Brain microvascular endothelial cell (primary cell): ENCODE measurements around the gene MYO5A.

Experiments
- DNase-seq: peaks from one replicate; pipeline ENCODE4 v3.0.0-alpha.2; 2020
- H3K27ac ChIP-seq: fragments of 250-450 bp; sonication (Bioruptor Pico); 2 replicates; pipeline ENCODE4 v1.5.1; 2020; ENCODE audit warnings: mild to moderate bottlenecking, moderate library complexity
- H3K27me3 ChIP-seq: fragments of 250-450 bp; sonication (Bioruptor Pico); replicated peaks from 2 replicates; pipeline ENCODE4 v1.5.1; 2020; ENCODE audit warnings: mild to moderate bottlenecking
- H3K36me3 ChIP-seq: fragments of 250-450 bp; sonication (Bioruptor Pico); replicated peaks from 2 replicates; pipeline ENCODE4 v1.5.1; 2020; ENCODE audit warnings: mild to moderate bottlenecking
- H3K4me3 ChIP-seq: 2 replicates; pipeline ENCODE4 v1.5.1; 2011; ENCODE audit warnings: low read depth, mild to moderate bottlenecking, control low read depth, low read length, moderate library complexity
- in situ Hi-C: cut with HindIII; loops from 2 replicates; pipeline ENCODE4 v1.10.0; 2017; ENCODE audit warnings: low sequenced_read_pairs, low pct_ligation_motif_present
- TF ChIP-seq, protein P1 (sequence below): IDR thresholded peaks from 2 replicates; pipeline ENCODE4 v1.5.1; 2011; ENCODE audit warnings: low read depth, mild to moderate bottlenecking, moderate library complexity, low read length, control low read depth, inconsistent platforms; ENCODE audit errors: missing control alignments

Gene MYO5A

DNA sequence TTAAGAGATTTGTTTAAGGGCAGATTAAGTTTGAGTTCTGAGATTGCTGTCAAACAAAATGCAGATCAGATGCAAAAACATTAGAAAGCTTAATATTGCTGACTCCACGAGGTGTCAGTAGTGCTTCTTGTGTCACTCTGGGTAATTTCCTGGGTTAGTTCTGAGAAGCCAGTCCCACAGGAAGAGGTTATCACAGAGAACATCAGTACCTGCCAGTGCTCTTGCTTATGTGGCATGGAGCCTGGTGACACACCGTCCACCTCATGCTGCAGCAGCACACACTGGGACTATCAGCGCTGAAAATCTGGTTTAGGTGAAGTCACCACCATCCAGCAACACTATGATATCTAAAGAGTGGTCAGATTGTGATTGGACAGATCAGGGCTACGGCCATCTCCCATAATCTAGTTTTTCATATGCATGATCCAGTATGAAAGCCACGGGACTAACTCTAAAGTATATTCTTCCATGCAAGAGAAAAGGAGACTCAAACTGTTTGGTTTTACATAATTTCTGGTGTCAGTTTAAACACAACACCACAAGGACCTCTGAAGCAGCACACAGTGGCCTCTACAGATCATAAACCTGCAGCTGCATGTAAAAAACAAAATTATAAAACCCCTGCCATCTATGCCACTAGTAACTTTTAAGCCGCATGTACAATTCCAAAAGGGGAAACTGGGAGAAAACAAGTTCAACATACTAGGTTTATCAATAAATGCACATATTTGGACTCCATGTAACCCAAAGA lies 197.0 kb downstream of the MYO5A start:
- TF ChIP-seq, protein P1, sequence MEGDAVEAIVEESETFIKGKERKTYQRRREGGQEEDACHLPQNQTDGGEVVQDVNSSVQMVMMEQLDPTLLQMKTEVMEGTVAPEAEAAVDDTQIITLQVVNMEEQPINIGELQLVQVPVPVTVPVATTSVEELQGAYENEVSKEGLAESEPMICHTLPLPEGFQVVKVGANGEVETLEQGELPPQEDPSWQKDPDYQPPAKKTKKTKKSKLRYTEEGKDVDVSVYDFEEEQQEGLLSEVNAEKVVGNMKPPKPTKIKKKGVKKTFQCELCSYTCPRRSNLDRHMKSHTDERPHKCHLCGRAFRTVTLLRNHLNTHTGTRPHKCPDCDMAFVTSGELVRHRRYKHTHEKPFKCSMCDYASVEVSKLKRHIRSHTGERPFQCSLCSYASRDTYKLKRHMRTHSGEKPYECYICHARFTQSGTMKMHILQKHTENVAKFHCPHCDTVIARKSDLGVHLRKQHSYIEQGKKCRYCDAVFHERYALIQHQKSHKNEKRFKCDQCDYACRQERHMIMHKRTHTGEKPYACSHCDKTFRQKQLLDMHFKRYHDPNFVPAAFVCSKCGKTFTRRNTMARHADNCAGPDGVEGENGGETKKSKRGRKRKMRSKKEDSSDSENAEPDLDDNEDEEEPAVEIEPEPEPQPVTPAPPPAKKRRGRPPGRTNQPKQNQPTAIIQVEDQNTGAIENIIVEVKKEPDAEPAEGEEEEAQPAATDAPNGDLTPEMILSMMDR = peak; percentile 50
- peaks cover 6% of the 10 kb centered on the region for H3K36me3 ChIP-seq
- in situ Hi-C loops = no loop called here
- peak; percentile 38 for DNase-seq
- H3K4me3 ChIP-seq = no peak overlapping the region
- H3K27ac ChIP-seq = no peak overlapping the region
- no peaks in the 10 kb centered on the region for H3K27me3 ChIP-seq

DNA sequence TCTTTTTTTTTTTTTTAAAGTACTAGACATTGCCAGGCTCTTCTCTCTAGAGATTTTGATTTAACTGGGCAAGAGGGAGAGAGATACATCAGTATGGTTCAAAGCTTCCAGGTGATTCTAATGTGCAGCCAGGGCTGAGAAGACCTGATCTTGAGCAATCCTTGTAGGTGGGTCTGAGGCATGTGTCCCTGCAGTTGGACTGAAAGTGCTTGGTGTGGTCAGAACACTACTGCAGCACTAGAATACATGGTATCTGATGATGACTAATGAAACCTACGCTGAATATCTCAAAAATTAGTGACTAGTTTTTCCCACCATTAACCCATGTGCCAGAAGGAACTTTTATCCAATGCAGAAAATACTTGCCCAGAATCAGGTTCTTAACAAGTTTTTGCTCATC lies 198.7 kb downstream of the MYO5A start:
- DNase-seq = no peak
- Histone ChIP-seq H3K27me3 (no peaks in the 10 kb centered on the region), H3K27ac (no peak overlapping the region), H3K4me3 (no peak overlapping the region), H3K36me3 (peaks cover 6% of the 10 kb centered on the region)
- TF ChIP-seq, protein P1 = no peak
- in situ Hi-C loops = no loop called here

DNA sequence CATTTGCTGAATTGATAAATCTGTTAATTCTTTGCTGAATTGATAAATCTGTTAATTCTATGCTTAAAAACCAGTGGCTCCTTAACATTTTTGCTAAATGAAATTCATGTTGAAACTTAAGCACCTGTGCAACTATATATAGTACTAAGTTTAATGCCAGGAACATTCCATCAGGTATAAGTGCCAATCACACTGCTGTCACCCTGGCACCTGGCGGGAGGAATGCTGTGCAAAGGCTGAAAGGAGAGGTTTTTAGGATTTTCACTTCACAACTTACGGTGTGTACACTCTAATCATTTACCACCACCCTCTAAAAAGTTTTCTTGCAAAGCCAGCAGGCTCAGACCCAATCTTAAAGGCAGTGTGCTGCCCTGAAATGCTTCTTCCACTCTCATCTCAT lies 199.5 kb downstream of the MYO5A start:
- in situ Hi-C loops = no loop called here
- Histone ChIP-seq H3K4me3 (no peak overlapping the region), H3K27me3 (no peaks in the 10 kb centered on the region), H3K36me3 (peaks cover 6% of the 10 kb centered on the region), H3K27ac (no peak overlapping the region)
- DNase-seq = no peak
- TF ChIP-seq, protein P1 = no peak

DNA sequence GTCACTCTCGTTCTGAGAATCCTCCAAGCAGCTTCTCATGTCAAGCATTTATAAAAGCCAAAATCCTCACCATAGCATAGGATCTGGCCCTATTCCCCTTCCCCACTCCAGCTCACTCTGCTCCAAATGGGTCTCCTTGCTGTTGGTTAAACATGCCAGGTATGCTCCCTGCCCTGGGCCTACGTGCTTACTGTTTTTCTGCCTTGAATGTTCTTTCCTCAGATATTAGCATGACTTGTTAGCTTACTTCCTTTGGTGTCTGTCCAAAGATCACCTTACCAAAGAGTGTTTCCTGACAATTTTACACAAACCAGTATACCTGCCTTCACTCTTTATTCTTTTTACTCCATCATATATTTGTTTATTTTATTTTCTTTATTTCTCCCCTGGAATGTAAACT lies 200.0 kb downstream of the MYO5A start:
- Histone ChIP-seq H3K27me3 (no peaks in the 10 kb centered on the region), H3K36me3 (peaks cover 6% of the 10 kb centered on the region), H3K27ac (no peak overlapping the region), H3K4me3 (no peak overlapping the region)
- DNase-seq = no peak
- in situ Hi-C loops = no loop called here
- TF ChIP-seq, protein P1 = no peak

DNA sequence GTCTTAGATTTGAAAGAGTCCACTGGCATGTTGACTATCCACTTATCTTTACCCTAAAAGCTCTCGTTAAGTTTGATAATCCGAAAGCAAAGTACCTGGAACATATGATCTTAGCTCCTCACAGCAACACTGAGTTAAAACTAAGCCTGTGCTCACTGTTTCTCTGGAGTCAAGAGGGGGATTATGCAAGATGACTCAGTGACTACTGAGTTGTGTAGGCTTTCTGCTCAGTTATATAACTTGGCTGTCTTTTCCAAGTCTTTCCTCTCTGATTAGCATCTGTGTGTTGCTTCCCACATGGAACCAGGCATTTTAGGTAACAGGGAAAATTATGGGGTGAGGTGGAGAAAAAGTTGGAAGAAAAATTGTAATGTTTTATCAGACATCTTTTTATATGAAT lies 201.9 kb downstream of the MYO5A start:
- Histone ChIP-seq H3K27me3 (no peaks in the 10 kb centered on the region), H3K27ac (no peak overlapping the region), H3K36me3 (peaks cover 6% of the 10 kb centered on the region), H3K4me3 (no peak overlapping the region)
- TF ChIP-seq, protein P1 = no peak
- no peak for DNase-seq
- in situ Hi-C loops = no loop called here

DNA sequence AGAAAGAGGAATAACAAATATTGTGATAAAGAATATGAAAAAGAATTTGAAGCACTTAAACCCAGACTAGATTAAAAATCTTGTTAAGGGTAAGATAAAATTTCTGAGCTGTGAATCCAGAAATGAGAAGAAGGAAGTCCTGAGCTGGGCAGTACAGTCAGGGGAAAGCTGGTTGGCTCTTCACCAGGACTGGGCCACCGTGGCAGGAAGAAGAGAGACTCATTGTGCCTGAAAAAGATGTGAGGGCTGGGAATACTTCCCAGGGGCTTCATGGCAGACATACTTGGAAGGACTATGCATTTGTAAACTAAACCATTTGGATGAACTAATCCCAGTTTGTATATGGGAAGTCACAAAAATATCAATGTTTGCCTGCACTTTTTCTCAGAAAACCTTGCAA lies 204.6 kb downstream of the MYO5A start:
- no peaks in the 10 kb centered on the region for H3K27me3 ChIP-seq
- TF ChIP-seq, protein P1 = no peak
- in situ Hi-C loops = no loop called here
- no peak for DNase-seq
- no peak overlapping the region for H3K27ac ChIP-seq
- H3K36me3 ChIP-seq = peaks cover 6% of the 10 kb centered on the region
- H3K4me3 ChIP-seq = no peak overlapping the region
